ENCODE measurements around the gene METTL8.
A peak's percentile ranks its signal among the peaks of the same experiment; 100 is the strongest.

- no peak for TF ChIP-seq CTCF (IDR thresholded peaks at IDR 0.05)
- TF ChIP-seq POLR2AphosphoS5 (IDR thresholded peaks at IDR 0.05): peak; percentile 80
- TF ChIP-seq POLR2A (IDR thresholded peaks at IDR 0.05): no peak
These were observed 161.8 kb downstream of the METTL8 start for GRCh38 chr2:171271971-171272436.

Data from prostate gland (tissue), 2 donors.